Gastrocnemius medialis (tissue), 4 donors: ENCODE measurements around the gene NUDT14.

Source experiments
- POLR2A ChIP-seq, 2 donors: fragments of 450-650 bp; IDR thresholded peaks; one replicate each; pipeline ENCODE4 v1.6.1; 2017; ENCODE audit warnings: antibody characterized with exemption in 2 of 2, mild to moderate bottlenecking in 2 of 2, moderate library complexity in 2 of 2
- TF ChIP-seq, protein P1 (sequence below), 5 experiments: fragments of 450-650 bp in 3 of 5; fragments of 200-600 bp in 2 of 5; sonication (generic) in 2 of 5; IDR thresholded peaks in 4 of 5; conservative IDR thresholded peaks in 1 of 5; 1 replicate in 4 of 5; 2 replicates in 1 of 5; pipeline ENCODE4 v1.5.1; 2016 to 2019; ENCODE audit warnings: antibody characterized with exemption in 5 of 5, mild to moderate bottlenecking in 3 of 5, moderate library complexity in 3 of 5

DNA sequence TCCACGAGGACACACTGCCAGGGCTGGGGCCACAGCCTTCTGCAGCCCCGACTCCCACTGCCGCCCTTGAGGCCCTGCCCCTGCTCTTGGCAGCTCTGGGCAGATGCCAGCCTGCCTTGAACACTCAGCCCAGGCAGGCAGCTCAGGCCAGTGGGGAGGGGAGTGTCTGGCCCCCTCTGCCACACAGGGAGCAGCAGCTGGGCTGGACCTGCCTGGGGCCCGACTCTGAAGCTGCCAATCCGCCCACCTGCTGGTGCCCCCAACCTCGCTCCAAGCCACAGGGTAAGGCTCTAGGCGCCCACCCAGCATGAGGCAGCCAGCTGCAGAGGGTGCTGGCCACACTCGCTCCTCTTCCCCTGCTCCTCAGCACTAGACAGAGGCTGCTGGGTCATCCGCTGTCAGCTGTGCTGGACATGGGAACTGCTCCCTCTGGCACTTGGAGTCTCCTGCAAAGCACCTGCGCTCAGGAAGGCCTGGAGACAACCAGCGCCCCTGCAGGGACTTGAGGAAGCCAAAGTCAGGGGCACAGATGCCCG lies 24.6 kb upstream of the NUDT14 start:
- TF ChIP-seq, protein P1, sequence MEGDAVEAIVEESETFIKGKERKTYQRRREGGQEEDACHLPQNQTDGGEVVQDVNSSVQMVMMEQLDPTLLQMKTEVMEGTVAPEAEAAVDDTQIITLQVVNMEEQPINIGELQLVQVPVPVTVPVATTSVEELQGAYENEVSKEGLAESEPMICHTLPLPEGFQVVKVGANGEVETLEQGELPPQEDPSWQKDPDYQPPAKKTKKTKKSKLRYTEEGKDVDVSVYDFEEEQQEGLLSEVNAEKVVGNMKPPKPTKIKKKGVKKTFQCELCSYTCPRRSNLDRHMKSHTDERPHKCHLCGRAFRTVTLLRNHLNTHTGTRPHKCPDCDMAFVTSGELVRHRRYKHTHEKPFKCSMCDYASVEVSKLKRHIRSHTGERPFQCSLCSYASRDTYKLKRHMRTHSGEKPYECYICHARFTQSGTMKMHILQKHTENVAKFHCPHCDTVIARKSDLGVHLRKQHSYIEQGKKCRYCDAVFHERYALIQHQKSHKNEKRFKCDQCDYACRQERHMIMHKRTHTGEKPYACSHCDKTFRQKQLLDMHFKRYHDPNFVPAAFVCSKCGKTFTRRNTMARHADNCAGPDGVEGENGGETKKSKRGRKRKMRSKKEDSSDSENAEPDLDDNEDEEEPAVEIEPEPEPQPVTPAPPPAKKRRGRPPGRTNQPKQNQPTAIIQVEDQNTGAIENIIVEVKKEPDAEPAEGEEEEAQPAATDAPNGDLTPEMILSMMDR (IDR thresholded peaks at IDR 0.05 in 4 of 5, conservative IDR thresholded peaks at IDR 0.05 in 1 of 5), result no peak
- no peak for TF ChIP-seq POLR2A (IDR thresholded peaks at IDR 0.05)
